PFSK-1 (cell line): ENCODE results near the gene ACBD3.

Experiments used
- FOXP2 ChIP-seq: optimal IDR thresholded peaks from 2 replicates; pipeline ENCODE3; 2011; ENCODE audit warnings: borderline replicate concordance, control low read depth, inconsistent platforms; ENCODE audit not compliant: insufficient read depth; ENCODE audit errors: extremely low read length, extremely low read depth
- POLR2AphosphoS5 ChIP-seq: IDR thresholded peaks from 2 replicates; pipeline ENCODE4 v1.6.1; 2012; ENCODE audit warnings: low read depth, mild to moderate bottlenecking, control low read depth, low read length, moderate library complexity
- REST ChIP-seq, 2 experiments: IDR thresholded peaks; 2 replicates each; pipeline versions ENCODE4 v1.6.1 to v1.8.0; 2011 to 2012; ENCODE audit warnings: low read depth in 2 of 2, low read length in 2 of 2, control low read depth in 1 of 2, inconsistent platforms in 1 of 2, mild to moderate bottlenecking in 1 of 2, moderate library complexity in 1 of 2; ENCODE audit not compliant: insufficient read depth in 1 of 2
- SIN3A ChIP-seq: IDR thresholded peaks from 2 replicates; pipeline ENCODE4 v1.6.1; 2012; ENCODE audit warnings: mild to moderate bottlenecking, low read length, moderate library complexity, borderline replicate concordance; ENCODE audit not compliant: insufficient read depth
- TAF1 ChIP-seq: IDR thresholded peaks from 2 replicates; pipeline ENCODE4 v1.6.1; 2012; ENCODE audit warnings: low read length, control low read depth, borderline replicate concordance; ENCODE audit not compliant: insufficient read depth

ACBD3 gene

GRCh38 chr1:226209307-226210059 is 22.9 kb upstream of the ACBD3 start:
- TF ChIP-seq POLR2AphosphoS5 (no peak), TAF1 (no peak), REST (IDR thresholded peaks at IDR 0.05; ENCODE audit: insufficient read depth in 1 of 2, low read depth in 2 of 2, low read length in 2 of 2) (no peak), SIN3A (no peak), FOXP2 (no peak)

GRCh38 chr1:226207048-226207447 is 20.5 kb upstream of the ACBD3 start:
- TF ChIP-seq TAF1 = no peak
- TF ChIP-seq POLR2AphosphoS5 = no peak
- TF ChIP-seq FOXP2 = no peak
- TF ChIP-seq REST (IDR thresholded peaks at IDR 0.05; ENCODE audit: insufficient read depth in 1 of 2, low read depth in 2 of 2, low read length in 2 of 2) = no peak
- TF ChIP-seq SIN3A = no peak

- TF ChIP-seq REST (IDR thresholded peaks at IDR 0.05; ENCODE audit: insufficient read depth in 1 of 2, low read depth in 2 of 2, low read length in 2 of 2) (no peak), SIN3A (no peak), FOXP2 (no peak), TAF1 (no peak), POLR2AphosphoS5 (no peak)
These were observed 17.7 kb upstream of the ACBD3 start for GRCh38 chr1:226204198-226204597.

GRCh38 chr1:226203655-226204054 is 17.1 kb upstream of the ACBD3 start:
- TF ChIP-seq FOXP2 (no peak), SIN3A (no peak), POLR2AphosphoS5 (no peak), REST (IDR thresholded peaks at IDR 0.05; ENCODE audit: insufficient read depth in 1 of 2, low read depth in 2 of 2, low read length in 2 of 2) (no peak)

GRCh38 chr1:226203240-226203639 is 16.7 kb upstream of the ACBD3 start:
- TF ChIP-seq FOXP2 (no peak), TAF1 (no peak), SIN3A (no peak), POLR2AphosphoS5 (no peak), REST (IDR thresholded peaks at IDR 0.05; ENCODE audit: insufficient read depth in 1 of 2, low read depth in 2 of 2, low read length in 2 of 2) (no peak)
